AG04450 (cell line): ENCODE data around the gene SORCS2. TPM values are rescaled to one million over a fixed set of nuclear protein-coding genes. Genes with fewer than 3 reads are reported as not detected.

Experiments
- CTCF ChIA-PET: fragments of 300-600, 350-600 bp; formaldehyde crosslinking; extraction: SDS; loops from one replicate; lab custom pipeline; 2022; ENCODE audit warnings: antibody characterized with exemption, inconsistent platforms; lab: Charles Lee
- POLR2A ChIA-PET: fragments of 350-600 bp; formaldehyde crosslinking; extraction: SDS; loops from one replicate; lab custom pipeline; 2021; ENCODE audit warnings: antibody characterized with exemption, inconsistent platforms; lab: Yijun Ruan, JAX
- DNase-seq: peaks from one replicate; pipeline ENCODE4 v3.0.0-alpha.2; 2011; ENCODE audit warnings: low read depth, low spot score
- H3K27ac ChIP-seq: one replicate; pipeline ENCODE4 v1.5.1; 2012; ENCODE audit warnings: low read depth, low read length, control low read depth
- H3K27me3 ChIP-seq: one replicate; pipeline ENCODE4 v1.6.0; 2012; ENCODE audit warnings: low read length; ENCODE audit not compliant: control insufficient read depth, insufficient read depth
- H3K4me3 ChIP-seq: 2 replicates; pipeline ENCODE4 v1.5.1; 2011; ENCODE audit warnings: mild to moderate bottlenecking, low read depth, low read length, control low read depth
- H3K9me3 ChIP-seq: 2 replicates; pipeline ENCODE4 v1.5.1; 2012; ENCODE audit warnings: low read length; ENCODE audit not compliant: control insufficient read depth, insufficient read depth
- polyA plus RNA-seq: library from polyadenylated mRNA; depleted of rRNA; stranded (reverse); fragments of >200 nt; gene quantifications from 2 replicates; pipeline ENCODE4 v1.2.3, GENCODE V29; 2011
- TF ChIP-seq, protein P1 (sequence below): IDR thresholded peaks from 2 replicates; pipeline ENCODE4 v1.5.1; 2011; ENCODE audit warnings: low read depth, low read length, control low read depth, inconsistent platforms

The SORCS2 gene
- polyA plus RNA-seq, 1 experiment: 0.29 TPM

DNA sequence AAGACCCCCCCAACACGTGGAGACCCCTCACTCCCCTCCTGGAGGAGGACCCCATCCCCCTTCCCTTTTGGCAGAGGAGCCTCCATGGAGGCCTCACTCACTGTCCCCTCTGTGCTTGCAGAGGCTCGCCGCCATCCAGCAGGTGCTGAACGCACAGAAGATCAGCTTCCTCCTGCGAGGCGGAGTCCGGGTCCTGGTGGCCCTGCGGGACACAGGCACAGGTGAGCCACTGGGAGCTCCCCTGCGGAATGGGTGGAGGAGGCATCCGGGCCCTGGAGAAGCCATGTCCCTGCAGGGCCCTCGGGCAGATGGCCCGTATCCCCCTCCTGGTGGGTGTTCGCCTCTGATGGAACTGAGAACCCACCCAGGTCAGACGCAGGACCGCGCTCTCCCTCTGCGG lies 540.9 kb downstream of the SORCS2 start:
- peaks cover 16% of the 10 kb centered on the region for H3K27me3 ChIP-seq
- ChIA-PET POLR2A (no interaction called here), CTCF (no interaction called here)
- H3K27ac ChIP-seq: no peak overlapping the region
- TF ChIP-seq, protein P1, sequence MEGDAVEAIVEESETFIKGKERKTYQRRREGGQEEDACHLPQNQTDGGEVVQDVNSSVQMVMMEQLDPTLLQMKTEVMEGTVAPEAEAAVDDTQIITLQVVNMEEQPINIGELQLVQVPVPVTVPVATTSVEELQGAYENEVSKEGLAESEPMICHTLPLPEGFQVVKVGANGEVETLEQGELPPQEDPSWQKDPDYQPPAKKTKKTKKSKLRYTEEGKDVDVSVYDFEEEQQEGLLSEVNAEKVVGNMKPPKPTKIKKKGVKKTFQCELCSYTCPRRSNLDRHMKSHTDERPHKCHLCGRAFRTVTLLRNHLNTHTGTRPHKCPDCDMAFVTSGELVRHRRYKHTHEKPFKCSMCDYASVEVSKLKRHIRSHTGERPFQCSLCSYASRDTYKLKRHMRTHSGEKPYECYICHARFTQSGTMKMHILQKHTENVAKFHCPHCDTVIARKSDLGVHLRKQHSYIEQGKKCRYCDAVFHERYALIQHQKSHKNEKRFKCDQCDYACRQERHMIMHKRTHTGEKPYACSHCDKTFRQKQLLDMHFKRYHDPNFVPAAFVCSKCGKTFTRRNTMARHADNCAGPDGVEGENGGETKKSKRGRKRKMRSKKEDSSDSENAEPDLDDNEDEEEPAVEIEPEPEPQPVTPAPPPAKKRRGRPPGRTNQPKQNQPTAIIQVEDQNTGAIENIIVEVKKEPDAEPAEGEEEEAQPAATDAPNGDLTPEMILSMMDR: no peak
- peaks cover 8% of the 10 kb centered on the region; the same call in 1 of the 2 replicates for H3K9me3 ChIP-seq
- DNase-seq: no peak
- H3K4me3 ChIP-seq: no peak overlapping the region

DNA sequence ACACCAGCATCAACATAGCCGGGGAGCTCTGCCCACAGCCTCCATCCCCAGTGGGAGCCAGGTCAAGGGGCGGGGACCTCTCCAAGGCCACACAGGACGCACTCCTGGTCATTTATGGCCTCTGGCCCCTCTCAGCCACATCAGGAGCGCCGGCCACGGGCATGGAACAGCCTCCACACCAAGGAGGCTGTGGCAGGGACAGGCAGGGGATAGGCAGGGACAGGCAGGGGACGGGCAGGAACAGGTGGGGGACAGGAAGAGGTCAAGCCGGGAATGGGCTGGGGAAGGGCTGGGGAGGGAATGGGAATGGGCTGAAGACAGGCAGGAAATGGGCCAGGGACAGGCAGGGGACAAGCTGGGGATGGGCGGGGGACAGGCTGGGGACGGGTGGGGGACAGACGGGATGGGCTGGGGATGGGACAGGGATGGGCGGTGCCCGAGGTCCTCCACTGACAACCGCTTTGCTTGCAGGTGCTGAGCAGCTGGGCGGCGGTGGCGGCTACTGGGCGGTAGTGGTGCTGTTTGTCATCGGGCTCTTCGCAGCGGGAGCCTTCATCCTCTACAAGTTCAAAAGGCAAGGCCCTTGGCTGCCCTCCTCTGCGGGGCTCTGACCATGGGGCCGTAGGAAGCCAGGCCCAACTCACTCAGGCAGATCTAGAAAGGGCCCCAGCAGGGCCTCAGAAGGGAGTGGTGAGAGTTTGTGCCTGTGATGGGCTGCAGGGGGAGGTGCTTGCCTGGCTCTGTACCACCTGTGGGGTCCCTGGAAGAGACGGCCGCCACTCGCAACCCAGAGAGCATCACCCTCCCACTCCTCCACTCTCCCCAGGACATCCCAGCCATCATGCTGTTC lies 541.7 kb downstream of the SORCS2 start:
- peaks cover 16% of the 10 kb centered on the region for H3K27me3 ChIP-seq
- ChIA-PET POLR2A (interaction anchor here (0.5 kb wide), 1 partner anchor 16 kb away, joined by 4 read pairs; no protein-coding TSS in a partner anchor), CTCF (no interaction called here)
- TF ChIP-seq, protein P1: no peak
- no peak overlapping the region for H3K27ac ChIP-seq
- peaks cover 16% of the 10 kb centered on the region; the same call in 1 of the 2 replicates for H3K9me3 ChIP-seq
- H3K4me3 ChIP-seq: no peak overlapping the region
- no peak for DNase-seq

DNA sequence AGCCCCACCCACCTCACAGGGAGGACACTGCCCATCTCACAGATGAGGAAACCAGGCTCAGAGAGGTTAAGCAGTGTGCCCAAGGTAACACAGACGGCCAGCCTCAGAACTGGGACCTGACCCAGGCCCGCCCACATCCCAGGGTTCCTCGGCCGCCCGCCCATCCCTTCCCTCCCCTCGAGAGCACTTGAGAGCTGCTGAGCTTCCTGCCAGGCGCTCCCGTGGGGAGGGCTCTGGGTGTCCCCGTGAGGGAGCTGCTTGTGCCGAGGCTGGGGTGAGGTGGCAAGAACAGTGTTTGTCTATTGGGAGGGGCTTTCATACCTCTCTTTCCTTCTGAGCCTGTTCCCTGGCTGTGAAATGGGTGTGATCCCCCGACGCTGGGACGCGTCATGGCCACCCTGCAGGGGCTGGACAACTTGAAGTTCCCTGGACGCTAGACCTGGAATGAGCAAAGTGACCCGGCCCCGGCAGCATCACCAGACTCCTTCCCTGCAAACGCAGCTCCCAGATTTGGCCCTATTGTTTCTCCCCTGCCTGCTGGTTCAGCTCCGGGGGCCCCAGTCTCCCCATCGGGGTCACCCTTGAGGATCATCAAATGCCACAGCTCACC lies 542.4 kb downstream of the SORCS2 start:
- Histone ChIP-seq H3K9me3 (peaks cover 22% of the 10 kb centered on the region; the same call in 1 of the 2 replicates), H3K4me3 (no peak overlapping the region), H3K27me3 (peaks cover 16% of the 10 kb centered on the region), H3K27ac (no peak overlapping the region)
- TF ChIP-seq, protein P1: no peak
- POLR2A ChIA-PET: interaction anchor here (0.5 kb wide), 1 partner anchor 15 kb away, joined by 4 read pairs; no protein-coding TSS in a partner anchor
- DNase-seq: no peak
- CTCF ChIA-PET: no interaction called here

DNA sequence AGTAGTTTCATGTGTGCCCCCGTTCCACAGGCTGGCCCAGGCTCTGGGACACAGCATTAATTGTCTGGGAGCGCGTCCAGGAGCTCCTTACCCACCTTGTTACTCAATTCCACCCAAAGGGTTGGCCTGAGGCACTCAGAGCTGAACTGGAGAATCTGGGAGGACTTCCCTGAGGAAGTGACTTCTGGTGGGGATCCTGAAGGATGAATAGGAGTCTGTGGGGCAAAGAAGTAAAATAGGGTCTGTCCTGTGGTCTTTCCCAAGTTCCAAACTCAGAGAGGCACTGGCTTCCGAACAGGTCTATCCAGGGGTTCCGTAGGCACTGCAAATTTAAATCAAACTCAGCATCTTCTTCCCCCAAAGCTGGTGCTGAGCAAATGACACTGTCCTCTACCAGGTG lies 543.1 kb downstream of the SORCS2 start:
- DNase-seq: no peak
- CTCF ChIA-PET: no interaction called here
- Histone ChIP-seq H3K27ac (no peak overlapping the region), H3K27me3 (peaks cover 16% of the 10 kb centered on the region), H3K9me3 (peaks cover 23% of the 10 kb centered on the region; the same call in 1 of the 2 replicates), H3K4me3 (no peak overlapping the region)
- TF ChIP-seq, protein P1: no peak
- POLR2A ChIA-PET: no interaction called here

DNA sequence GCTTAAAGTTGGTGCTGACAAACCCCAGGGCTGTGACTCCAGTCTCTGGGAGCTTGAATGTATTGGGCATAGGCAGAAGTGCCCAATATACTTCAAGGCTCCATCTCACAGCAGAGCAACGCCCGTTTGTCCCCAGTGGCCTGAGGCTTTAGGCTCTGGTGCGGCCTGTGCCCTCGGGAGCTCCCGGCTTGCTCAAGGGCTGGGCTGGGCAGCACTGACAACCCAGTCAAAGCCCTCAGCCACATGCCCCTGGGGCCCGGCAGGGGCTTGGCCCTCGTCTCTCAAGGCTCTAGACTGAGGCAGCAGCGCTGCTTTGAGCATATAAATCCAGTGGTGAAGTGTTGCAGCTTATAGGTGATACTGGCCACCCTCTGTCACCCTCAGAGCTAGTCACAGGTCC lies 543.6 kb downstream of the SORCS2 start:
- H3K4me3 ChIP-seq: no peak overlapping the region
- H3K9me3 ChIP-seq: peaks cover 23% of the 10 kb centered on the region; the same call in 1 of the 2 replicates
- no peak overlapping the region for H3K27ac ChIP-seq
- ChIA-PET POLR2A (no interaction called here), CTCF (no interaction called here)
- DNase-seq: no peak
- peaks cover 15% of the 10 kb centered on the region for H3K27me3 ChIP-seq
- TF ChIP-seq, protein P1: no peak
